ENCODE results near the gene APP.

APP gene

GRCh38 chr21:26195708-26196107 lies 25.1 kb upstream of the APP start:
- Histone ChIP-seq H3K79me2 (no peaks in the 10 kb centered on the region), H3K9ac (no peak overlapping the region), H3K4me1 (no peaks in the 10 kb centered on the region), H3K4me3 (ENCODE audit: low read depth, low read length) (no peak overlapping the region), H3K27ac (no peak overlapping the region), H3K36me3 (ENCODE audit: control insufficient read depth, insufficient read depth, low read length) (no peaks in the 10 kb centered on the region), H3K27me3 (ENCODE audit: control insufficient read depth, insufficient read depth, low read length) (no peaks in the 10 kb centered on the region), H2AFZ (no peak overlapping the region), H3K9me3 (ENCODE audit: control insufficient read depth, low read length) (no peaks in the 10 kb centered on the region), H3K4me2 (ENCODE audit: low read length) (no peak overlapping the region)
- no peak for TF ChIP-seq CTCF (IDR thresholded peaks at IDR 0.05)

GRCh38 chr21:26194811-26195251 lies 24.3 kb upstream of the APP start:
- peak overlapping the region; percentile 46 for H3K4me2 ChIP-seq (ENCODE audit: low read length)
- H3K9ac ChIP-seq, result no peak overlapping the region
- no peaks in the 10 kb centered on the region for H3K9me3 ChIP-seq (ENCODE audit: control insufficient read depth, low read length)
- no peaks in the 10 kb centered on the region for H3K36me3 ChIP-seq (ENCODE audit: control insufficient read depth, insufficient read depth, low read length)
- no peak overlapping the region for H2AFZ ChIP-seq
- H3K4me1 ChIP-seq, result no peaks in the 10 kb centered on the region
- H3K27me3 ChIP-seq (ENCODE audit: control insufficient read depth, insufficient read depth, low read length), result no peaks in the 10 kb centered on the region
- H3K27ac ChIP-seq, result no peak overlapping the region
- no peaks in the 10 kb centered on the region for H3K79me2 ChIP-seq
- no peak overlapping the region for H3K4me3 ChIP-seq (ENCODE audit: low read depth, low read length)
- no peak for TF ChIP-seq CTCF (IDR thresholded peaks at IDR 0.05)

GRCh38 chr21:26194326-26194725 lies 23.8 kb upstream of the APP start:
- H3K27ac ChIP-seq, result no peak overlapping the region
- H3K79me2 ChIP-seq, result no peaks in the 10 kb centered on the region
- H3K4me2 ChIP-seq (ENCODE audit: low read length), result no peak overlapping the region
- no peaks in the 10 kb centered on the region for H3K4me1 ChIP-seq
- H3K4me3 ChIP-seq (ENCODE audit: low read depth, low read length), result no peak overlapping the region
- H2AFZ ChIP-seq, result no peak overlapping the region
- no peaks in the 10 kb centered on the region for H3K9me3 ChIP-seq (ENCODE audit: control insufficient read depth, low read length)
- no peak for TF ChIP-seq CTCF (IDR thresholded peaks at IDR 0.05)
- H3K27me3 ChIP-seq (ENCODE audit: control insufficient read depth, insufficient read depth, low read length), result no peaks in the 10 kb centered on the region
- no peaks in the 10 kb centered on the region for H3K36me3 ChIP-seq (ENCODE audit: control insufficient read depth, insufficient read depth, low read length)
- no peak overlapping the region for H3K9ac ChIP-seq

GRCh38 chr21:26191609-26192008 lies 21.0 kb upstream of the APP start:
- no peak overlapping the region for H3K4me2 ChIP-seq (ENCODE audit: low read length)
- H3K27ac ChIP-seq, result no peak overlapping the region
- no peak for TF ChIP-seq CTCF (IDR thresholded peaks at IDR 0.05)
- H3K9me3 ChIP-seq (ENCODE audit: control insufficient read depth, low read length), result no peaks in the 10 kb centered on the region
- no peaks in the 10 kb centered on the region for H3K79me2 ChIP-seq
- no peak overlapping the region for H2AFZ ChIP-seq
- H3K4me3 ChIP-seq (ENCODE audit: low read depth, low read length), result no peak overlapping the region
- no peaks in the 10 kb centered on the region for H3K27me3 ChIP-seq (ENCODE audit: control insufficient read depth, insufficient read depth, low read length)
- H3K4me1 ChIP-seq, result no peaks in the 10 kb centered on the region
- no peak overlapping the region for H3K9ac ChIP-seq
- H3K36me3 ChIP-seq (ENCODE audit: control insufficient read depth, insufficient read depth, low read length), result no peaks in the 10 kb centered on the region

- Histone ChIP-seq H2AFZ (no peak overlapping the region), H3K4me3 (ENCODE audit: low read depth, low read length) (no peak overlapping the region), H3K27ac (no peak overlapping the region), H3K4me1 (no peaks in the 10 kb centered on the region), H3K4me2 (ENCODE audit: low read length) (no peak overlapping the region), H3K9me3 (ENCODE audit: control insufficient read depth, low read length) (no peaks in the 10 kb centered on the region), H3K79me2 (no peaks in the 10 kb centered on the region), H3K9ac (no peak overlapping the region), H3K36me3 (ENCODE audit: control insufficient read depth, insufficient read depth, low read length) (no peaks in the 10 kb centered on the region), H3K27me3 (ENCODE audit: control insufficient read depth, insufficient read depth, low read length) (no peaks in the 10 kb centered on the region)
- TF ChIP-seq CTCF (IDR thresholded peaks at IDR 0.05), result no peak
Observed at GRCh38 chr21:26188422-26188821, 17.9 kb upstream of the APP start.

Measured in parathyroid adenoma (tissue), 2 donors.